NCI-H748 treated with DMSO at 0.1 percent for 48 hours (cell line): ENCODE results near the gene STK39.

Experiments
- DNase-seq: peaks from one replicate; lab custom pipeline; 2025; lab: John Stamatoyannopoulos, UW

The STK39 gene

DNA sequence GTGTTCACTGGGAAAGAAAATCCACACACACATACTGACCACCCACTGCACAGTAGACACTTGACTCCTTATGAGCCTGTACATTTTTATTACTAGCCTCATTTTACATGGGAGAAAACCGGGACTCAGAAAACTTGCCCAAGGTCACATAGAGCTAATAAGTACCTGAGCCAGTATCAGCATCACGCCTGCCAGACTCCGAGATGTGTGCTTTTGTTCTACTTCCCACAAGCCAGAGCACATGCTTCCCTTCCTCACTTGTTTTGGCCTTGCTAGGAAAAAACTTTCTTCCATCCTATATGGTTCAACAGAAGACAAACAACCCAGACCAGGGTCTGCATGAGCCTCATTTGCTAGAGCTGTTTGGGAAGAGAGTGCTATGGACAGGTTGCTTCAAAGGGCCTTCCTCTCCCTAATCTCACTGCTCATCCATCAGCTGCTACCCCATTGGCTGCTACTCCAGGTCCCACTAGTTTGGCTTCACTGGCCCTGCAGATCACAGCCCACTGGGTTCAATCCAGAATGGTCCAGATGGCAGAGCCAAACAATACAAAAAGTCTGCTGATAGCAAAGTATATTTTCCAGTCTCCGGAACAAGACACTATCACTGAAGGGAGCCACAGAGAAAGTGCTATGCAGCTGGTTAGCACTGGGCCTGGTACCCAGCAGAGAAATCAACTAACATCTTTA is 63.9 kb downstream of the STK39 start:
- no peak for DNase-seq

DNA sequence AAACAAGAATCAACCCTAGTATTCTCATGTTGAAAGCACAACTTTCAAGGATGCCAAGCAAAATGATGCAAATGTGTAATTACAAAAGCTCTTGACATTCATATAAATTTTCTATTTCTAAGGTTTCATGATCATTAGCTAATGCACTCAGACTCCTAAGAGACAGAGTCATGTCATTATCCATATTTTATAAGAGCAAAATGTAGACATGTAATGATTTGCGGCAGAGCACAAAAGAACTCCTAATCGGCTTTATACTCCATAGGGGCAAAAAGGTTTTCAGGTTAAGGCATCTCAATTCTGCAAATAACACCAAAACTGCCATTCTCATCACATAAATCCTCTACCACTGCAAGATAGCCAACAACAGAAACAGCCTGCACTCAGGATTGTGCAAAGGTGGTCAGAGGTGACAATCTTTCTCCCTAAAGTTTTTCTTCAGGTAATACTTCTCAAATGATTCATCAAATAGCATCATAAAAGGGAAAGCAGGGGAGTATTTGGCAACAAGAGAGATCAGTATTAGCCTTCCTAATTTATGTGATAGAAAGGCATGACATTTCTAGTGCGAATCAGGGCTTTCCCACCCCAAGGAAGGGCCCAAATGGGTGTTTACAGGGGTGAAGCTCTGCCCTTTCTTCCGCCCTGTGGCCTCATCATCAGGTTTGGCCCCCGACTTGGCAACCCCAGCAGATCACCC is 64.7 kb downstream of the STK39 start:
- DNase-seq, result no peak

DNA sequence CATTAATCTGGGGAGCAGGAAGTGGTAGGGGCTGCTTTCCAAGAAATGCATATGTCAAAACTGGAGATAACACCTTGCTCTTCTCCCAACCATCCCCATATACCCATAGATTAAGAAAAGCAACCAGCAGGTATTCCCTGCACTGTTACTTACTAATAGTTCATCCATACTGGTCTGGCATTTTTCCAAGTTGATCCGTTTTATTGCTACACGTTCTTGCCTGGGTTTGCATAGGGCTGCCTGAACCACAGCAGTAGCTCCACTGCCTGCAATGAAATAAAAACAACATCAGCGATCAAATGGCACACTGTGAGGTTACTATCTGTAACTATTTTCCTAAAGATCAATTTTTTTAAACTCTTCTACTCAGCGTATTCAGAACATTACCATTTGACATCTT is 65.6 kb downstream of the STK39 start:
- DNase-seq, result peak; percentile 88

DNA sequence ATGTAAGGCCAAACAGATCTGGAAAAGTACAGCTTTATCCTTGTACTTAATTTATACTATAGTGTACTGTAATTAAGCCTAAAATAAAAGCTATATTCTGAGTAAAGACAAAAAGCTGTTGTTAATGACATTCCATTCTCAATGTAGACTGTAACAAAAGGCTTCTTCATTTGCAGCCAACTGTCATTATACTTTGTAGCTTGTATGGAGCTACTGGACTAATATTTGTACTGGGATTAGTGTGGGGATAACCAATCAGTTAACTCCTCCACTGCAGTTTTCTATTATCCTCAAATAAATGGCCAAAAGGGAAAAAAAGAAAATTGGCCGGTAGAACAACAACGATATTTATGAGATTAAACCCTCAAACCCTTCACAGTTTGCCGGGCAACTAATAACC is 66.5 kb downstream of the STK39 start:
- peak; percentile 91 for DNase-seq

DNA sequence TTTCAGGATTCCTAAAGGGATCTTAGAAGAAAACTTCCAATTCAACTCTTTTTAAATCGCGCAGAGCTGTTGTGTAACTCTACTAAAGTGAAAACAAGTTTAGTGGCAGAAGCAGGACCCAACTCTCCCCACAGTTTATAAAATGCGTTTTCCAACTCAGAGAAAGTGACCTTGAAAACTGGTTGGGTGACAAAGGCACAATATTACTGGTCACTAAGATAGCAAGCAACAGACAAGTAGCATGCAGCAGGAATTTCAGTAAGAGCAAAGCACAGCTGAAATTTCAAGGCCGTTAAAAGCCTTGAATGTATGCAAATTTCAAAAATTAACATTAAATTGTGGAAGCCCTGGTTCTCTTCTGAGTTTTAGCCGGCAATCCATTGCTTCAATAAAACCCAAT is 66.9 kb downstream of the STK39 start:
- DNase-seq, result peak; percentile 74

DNA sequence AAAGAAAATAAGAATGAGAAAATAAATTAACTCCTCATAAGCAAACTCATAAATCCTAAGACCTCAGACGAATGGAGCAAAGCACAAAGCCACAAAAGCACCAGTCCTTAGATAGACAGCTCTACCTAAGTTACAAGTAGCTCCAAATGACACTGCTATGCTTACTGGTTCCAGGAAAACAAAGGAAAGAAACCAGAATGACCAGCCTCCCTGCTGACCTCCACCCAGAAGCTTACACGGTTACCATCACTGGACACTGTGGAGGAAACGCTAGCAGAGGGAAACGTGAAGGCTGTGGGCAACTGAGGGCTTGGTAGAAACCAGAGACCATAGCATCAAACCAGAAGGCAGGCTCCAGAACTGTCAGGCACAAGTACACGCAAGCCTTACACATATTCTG is 67.8 kb downstream of the STK39 start:
- DNase-seq, result no peak

DNA sequence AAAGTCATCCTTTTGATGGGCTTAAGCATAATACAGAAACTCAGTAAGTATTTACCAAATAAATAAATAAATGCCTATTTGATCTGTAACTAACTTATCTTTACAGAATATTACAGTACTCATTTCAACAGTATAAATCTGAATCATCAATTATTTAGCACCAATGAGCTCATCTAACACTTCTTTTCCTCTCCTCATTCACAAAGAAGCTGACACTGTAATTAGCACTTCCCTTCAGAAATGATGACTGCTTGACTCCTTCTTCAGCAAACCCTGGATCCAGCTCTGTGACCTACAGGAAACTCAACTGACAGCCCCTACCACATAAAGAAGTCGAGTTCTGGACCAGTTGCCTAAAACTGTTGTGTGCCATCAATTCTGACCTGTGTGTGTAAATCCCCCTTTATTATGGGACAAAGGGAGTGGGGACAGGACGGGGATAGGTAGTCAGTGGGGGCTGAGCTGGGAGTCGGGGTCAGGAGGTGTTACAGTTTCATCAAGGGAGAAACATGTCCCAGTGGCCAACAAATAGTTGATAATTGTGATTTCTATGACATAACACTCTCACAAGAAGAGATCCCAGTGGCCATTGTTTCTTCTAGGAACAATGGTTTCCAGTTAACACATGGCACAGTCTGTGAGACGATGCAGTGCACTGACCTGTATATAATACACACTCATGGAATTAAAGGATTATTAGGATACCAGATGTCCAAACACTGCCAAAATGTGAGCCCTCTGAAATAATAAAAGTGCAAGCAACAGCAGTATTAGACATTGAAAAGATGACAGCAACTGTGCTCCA is 68.7 kb downstream of the STK39 start:
- no peak for DNase-seq

DNA sequence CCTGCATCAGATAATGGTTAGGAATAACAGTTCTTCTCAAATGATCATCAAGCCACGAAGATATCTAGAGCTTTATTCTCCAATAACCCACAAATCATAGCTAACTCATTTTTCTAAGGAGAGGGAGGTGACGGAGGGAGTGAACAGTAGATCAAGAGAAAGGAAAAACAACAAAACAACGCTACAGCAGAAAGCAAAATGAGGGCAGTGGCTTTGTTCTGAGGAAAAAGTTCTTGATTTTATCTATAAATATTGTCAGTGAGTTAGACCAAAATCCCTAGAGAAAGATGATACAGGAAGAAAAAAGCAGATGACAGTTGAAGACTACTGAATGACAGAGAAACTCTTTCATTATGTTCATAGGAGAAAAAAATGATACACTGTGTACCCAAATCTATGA is 71.0 kb downstream of the STK39 start:
- no peak for DNase-seq

DNA sequence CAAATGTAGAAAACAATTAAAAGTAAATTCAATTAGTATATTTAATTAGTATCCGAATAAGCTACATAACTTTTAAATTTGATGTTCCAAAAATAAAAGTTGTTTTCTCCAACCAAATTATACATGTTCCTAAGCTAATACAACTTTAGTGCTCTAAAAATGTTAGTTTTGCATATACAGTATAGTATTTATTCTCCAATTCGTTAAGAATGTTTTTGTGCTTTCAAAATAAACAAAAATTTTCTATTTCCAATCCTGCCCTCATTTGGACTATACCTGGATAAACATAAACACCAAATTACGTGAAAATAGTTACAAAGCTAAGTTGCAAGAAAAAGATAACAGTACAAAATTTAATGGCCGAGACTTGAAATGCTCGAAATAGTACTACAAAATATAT is 71.9 kb downstream of the STK39 start:
- DNase-seq, result no peak

DNA sequence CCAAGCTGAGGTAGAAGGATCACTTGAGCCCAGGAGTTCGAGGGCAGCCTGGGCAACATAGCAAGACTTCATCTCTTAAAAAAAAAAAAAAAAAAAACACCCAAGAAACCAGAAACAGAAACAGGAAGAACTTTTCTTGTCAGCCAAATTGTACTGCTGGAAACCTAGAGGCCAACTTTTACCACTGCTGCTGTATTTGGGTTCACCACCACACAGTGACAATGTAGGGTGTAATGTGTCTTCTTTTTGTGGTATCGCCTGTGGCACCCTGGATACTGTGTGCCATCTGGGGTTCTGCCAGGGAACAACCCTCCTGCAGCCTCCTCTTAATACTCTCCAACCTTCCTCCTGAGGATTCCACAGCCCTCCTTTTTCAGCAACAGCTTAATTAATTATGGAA is 72.6 kb downstream of the STK39 start:
- DNase-seq, result no peak

DNA sequence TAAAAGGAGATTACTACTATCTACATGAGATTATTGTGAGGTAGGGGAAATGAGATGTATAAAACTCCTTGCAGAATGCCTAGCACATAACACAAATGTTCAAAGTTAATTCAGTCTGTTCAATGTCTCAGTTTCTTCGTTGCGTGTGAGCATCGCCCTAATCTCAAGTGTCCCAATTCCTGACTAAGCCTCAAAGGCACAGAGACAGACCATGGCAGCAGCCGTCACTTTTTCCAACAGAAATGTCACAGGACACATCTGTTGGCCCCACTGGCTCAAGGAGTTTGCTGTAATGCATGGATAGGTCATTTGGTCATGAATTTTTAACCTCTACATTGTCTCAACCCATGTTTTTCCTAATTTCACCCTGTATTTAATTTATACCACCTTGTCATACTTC is 75.3 kb downstream of the STK39 start:
- no peak for DNase-seq

DNA sequence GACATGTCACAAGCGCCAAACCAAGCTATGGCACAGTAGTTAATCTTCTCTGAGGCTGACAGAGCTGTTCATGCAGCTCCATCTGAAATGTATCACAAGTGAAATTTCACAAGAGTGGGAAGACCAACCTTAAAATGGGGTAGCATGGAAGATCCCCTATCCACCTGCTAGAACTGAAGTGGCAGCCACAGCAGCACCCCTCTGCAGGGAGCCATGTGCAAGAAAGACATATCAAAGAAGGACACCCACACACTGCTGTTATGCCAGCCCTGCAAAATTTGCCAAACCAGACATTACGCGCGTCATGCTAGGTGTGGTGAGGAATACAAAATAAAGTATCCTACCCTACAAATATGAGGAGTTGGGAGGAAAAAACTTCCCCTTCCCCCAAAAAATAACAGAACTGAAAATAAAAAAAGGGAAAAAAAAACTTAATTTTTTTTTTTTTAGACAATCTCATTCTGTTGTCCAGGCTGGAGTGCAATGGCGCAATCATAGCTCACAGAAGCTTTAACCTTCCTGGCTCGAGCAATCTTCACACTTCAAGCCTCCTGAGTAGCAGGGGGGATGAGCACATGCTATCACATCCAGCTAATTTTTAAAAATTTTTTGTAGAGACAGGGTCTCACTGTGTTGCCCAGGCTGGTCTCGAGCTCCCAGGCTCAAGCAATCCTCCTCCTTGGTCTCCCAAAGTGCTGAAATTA is 76.2 kb downstream of the STK39 start:
- DNase-seq, result no peak

DNA sequence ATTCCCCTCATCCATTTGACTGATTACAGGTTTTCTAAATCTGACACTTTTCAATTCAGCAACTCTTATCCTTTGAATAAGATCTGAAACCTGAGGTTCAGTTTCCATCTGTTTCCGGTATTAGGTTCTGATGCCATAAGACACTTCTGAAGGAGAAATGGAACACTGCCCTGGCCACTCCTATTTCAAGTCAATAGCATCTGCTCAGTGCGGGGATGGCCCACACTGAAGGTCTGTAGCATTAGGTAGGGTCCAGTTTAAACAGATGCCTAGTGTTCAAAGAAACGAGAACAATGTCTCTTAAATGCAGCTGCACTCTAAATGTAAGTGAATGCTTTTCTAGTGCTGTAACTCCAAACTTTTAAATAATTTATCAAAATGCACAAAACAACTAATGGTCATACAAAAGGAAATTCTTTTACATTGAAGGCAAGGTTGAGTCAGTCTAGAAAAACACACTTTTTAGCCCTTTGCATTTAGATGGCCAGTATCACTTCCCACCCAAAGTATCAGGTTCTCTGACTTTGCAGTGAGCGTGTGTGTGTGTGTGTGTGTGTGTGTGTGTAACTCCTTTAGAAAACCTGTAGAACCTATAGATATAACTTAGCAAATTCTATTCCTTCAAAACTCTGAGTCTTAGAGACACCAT is 78.2 kb downstream of the STK39 start:
- no peak for DNase-seq

DNA sequence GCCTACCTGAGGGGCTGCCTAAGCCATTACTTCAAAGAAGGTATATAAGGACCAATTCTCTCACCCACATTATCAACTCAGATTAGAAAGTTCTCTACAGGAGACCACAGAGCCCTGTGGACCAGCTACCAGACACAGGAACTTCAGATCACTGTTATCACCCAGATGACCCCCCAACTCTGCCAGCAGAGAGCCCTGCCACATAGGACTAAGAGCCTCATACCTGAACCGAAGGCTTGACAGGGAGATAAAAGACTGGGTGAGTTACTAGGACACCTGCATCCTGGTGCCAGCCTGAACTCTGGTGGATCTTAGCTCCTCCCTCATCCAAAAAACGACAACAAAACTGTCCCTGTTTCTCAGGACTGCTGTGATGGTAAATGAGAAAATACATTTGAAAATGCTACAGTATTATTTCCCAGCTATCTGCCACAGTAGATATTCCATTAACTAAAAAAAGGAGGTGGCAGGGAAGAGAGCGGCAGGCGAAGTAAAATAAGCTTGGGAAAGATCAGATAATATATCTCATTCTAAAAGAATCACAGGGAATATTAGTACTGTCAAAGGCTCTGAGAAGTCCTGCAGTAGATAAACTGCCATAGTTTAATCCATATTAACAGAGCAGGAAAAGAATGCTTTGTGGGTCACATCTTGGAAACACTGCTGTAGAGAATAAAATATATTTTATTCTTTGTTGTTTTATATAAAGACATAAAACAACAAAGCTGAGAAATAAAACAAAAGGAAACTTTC is 79.7 kb downstream of the STK39 start:
- no peak for DNase-seq

DNA sequence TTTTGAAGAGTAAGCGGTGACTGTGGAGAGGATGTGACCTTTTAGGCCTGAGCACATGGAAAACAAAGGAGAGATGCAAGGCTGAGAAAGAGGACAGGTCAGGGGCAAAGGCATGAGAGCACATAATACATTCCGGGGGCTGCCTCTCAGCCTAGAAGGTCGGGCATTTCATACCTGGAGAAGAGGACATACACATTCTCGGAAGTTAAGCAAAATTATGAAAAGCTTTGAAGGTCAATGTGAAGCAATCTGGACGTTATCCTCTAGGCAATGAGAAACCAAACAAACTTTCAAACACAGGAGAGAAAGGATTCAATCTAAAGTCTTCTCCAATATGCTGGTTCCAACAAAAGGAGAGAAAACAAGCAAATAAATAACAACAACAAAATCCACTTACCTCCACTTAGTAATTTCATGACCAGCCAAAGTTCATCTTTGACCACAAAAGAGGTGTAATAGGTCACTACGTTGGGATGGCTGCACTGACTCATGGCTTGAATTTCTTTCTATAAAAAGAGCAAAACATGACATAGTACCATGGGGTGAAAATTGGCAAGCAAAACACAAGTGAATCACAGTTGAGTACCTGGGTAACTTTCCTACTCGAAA is 80.4 kb downstream of the STK39 start:
- no peak for DNase-seq

DNA sequence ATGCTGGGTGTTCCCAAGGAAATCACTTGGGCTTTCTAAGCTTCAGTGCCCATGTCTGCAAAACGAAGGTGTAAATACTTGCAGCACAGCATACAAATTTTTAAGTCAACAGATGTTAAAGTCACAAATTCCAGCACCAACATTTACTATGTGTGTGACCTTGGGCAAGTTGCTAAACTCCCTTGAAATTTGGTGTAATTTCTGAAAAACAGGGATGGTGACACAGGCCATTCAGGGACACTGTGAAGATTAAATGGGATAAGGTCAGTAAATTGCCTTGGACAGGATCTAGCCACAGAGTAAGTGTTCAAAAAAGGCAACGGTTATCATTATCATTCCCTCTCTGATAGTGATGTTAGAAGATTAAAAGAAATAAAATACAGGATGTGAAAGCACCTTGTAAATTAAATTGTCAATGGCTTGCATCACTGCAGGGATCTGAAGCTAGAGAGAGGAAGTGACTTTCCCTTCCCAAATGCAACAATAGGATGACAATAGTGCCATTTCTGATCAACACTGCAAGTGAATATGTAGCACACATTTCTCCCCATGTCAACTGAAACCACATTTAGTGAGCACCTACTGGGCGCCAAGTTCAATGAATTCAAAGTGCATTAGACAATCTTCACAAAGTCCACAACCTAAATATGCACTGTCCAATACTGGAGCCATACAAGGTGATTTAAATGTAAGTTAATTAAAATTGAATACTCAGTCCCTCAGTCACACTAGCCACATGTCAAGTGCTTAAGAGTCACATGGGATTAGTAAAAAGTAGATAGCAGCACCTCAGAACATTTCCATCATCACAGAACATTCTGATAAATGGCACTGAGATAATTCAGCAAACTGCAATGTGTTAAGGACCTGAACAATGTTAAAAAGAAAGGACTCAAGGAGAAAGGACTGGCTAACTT is 81.2 kb downstream of the STK39 start:
- DNase-seq, result no peak

DNA sequence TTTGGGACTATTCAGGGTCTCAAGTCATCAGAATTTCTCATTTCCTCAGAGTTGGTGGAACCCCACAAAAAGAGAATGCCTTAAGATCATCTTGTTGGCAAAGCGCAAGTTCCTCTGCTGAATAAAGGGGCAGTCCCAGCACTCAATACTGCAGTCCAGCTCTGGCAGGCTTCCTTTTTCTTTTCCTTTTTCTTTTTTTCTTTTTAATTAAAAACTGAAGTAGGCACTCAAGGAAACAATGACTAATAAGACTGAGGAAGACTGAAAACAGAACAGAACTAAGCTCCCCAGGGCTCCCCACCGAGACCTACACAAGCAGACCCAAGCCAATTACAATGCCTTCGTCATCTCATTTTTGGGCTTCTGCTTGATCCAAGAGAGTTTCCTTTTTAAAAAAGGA is 82.0 kb downstream of the STK39 start:
- no peak for DNase-seq

DNA sequence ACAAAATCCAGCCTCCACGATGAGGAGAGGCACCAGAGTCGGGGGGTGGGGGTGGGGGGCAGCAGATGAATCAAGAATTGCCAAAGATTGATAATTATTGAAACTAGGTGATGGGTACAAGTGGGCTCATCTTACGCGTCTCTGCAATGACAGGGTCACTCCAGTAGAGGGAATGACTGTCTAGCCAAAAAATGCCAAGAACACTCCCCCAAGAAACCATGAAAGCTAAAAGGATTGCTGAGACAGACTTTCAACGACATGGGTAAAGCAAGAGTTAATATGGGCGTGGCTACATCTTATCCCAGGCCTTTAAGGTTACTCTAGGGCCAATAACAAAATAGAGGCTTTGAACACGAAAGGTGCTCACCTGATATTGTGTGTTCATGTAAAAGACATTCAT is 86.5 kb downstream of the STK39 start:
- DNase-seq, result peak; percentile 20

DNA sequence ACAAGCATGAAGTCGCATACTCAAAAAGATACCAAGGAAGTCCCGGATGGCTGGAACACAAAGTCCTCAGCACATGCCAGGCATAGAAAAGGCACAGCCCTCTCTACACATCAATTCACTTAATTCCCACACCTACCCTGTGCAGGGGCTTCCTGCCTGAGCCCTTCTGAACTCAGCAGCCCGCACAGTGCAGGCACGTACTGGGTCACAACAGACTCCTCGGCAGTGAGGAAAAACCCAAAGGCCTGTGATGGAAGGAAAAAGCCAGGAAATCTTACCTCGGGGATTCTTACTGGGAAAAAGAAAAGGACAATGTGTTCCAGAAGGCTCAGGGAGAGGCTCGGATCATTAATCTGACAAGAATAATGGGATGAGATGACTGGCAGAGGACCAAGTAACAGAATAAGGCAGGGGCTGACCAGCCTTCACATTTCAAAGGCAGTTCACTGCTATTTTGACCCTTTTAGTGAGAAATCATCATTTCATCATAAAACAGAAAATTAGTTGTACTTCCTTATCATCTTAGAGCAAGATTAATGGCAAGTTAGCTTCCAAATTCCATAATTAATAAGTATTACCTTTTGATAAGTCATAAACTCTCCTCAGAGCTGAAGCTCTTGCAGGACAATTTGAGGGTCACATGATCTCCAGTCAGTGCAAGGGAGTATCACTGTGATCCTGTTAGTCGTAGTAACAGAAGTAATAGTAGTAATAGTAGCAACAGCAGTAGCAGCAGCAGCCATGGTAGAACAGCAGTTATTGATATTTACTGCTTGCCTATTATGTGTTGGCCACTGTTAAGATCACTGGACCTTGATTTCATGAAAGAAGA is 87.4 kb downstream of the STK39 start:
- DNase-seq, result no peak
